HS-27A (cell line): ENCODE results near the gene GARNL3.

Source experiments
- DNase-seq: peaks from one replicate; pipeline ENCODE4 v3.0.0-alpha.2; 2012; ENCODE audit warnings: low read depth, missing footprints

The GARNL3 gene, protein sequence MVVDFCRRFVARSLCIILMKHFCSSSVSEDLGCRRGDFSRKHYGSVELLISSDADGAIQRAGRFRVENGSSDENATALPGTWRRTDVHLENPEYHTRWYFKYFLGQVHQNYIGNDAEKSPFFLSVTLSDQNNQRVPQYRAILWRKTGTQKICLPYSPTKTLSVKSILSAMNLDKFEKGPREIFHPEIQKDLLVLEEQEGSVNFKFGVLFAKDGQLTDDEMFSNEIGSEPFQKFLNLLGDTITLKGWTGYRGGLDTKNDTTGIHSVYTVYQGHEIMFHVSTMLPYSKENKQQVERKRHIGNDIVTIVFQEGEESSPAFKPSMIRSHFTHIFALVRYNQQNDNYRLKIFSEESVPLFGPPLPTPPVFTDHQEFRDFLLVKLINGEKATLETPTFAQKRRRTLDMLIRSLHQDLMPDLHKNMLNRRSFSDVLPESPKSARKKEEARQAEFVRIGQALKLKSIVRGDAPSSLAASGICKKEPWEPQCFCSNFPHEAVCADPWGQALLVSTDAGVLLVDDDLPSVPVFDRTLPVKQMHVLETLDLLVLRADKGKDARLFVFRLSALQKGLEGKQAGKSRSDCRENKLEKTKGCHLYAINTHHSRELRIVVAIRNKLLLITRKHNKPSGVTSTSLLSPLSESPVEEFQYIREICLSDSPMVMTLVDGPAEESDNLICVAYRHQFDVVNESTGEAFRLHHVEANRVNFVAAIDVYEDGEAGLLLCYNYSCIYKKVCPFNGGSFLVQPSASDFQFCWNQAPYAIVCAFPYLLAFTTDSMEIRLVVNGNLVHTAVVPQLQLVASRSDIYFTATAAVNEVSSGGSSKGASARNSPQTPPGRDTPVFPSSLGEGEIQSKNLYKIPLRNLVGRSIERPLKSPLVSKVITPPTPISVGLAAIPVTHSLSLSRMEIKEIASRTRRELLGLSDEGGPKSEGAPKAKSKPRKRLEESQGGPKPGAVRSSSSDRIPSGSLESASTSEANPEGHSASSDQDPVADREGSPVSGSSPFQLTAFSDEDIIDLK

DNA sequence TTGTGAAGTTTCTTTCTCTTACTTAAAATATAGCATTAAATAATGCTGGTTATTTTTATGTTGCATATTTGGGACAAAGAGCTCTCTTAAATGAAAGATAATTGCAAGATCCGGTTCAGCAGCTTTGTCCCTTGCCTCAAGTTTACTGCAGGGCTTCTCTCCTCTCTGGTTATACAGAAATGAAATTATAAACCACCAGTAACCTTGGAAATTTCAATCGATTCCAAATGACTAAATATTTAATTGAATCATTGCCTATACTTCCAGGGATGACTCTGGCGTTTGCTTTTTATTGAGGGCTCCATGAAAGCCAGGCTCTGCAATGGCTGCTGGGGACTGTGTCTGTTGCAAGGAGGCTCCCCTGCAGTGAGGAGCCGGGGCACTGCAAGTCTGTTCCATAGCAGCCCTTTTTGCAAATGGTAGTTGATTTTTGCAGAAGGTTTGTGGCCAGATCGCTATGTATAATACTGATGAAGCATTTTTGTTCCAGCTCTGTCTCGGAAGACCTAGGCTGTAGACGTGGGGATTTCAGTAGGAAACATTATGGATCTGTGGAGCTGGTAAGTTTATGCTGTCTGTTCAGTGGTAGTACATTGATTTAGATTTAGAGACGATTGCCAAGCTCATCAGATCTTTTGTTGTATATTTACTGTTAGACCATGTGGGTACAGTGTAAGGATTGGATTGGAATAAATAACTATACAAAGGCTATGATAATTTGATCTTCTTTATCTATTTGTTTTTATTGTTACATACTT is at the start of gene GARNL3:
GARNL3 (plus strand) TSS at position 313 of the 758 bp plus-strand sequence; CDS start at position 417, 104 bp downstream.
- DNase-seq, result no peak

DNA sequence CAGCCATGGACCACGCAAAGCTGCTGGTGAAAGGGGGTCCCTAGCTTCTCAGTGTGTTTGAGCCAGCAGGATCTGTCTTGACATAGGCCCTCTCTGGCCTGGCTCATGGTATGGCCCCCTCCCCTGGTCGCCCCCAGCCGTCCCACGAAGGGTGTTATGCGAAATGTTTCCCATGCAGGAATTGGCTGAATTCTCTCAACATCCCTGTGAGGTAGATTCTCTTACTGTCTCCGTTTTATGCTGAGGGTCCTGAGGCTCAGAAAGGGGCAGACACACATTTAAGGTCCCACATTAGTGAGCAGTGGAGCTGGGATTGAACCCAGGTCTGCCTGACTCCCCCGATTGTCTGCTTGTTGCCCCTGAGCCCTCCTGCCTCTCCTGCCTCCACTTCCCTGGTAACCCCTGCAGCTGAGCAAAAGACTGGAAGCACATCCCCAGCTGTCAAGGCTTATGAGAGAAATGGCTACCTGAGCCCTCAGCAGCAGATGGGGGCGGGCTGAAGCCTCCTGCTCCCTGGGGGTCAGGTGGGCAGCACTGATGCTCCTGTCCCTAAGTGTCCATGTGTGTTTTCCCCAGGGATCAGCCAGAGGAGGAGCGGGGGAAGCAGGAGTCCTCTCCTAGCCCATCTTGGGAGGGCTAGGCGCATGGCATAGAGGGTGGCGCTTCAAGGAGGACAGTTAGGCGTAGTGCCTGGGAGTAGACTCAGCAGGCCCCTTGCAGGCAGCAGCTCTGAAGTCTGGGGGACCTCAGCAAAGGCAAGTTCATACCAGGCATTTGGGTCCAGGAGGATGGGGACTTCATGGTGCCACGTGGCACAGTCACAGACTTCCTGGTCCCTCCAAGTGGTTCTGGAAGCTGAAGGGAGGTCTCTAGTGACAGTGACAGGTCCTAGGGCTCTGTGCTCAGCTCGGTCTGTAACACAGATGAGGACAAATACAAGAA is 49.0 kb upstream of the GARNL3 start:
- DNase-seq, result no peak

DNA sequence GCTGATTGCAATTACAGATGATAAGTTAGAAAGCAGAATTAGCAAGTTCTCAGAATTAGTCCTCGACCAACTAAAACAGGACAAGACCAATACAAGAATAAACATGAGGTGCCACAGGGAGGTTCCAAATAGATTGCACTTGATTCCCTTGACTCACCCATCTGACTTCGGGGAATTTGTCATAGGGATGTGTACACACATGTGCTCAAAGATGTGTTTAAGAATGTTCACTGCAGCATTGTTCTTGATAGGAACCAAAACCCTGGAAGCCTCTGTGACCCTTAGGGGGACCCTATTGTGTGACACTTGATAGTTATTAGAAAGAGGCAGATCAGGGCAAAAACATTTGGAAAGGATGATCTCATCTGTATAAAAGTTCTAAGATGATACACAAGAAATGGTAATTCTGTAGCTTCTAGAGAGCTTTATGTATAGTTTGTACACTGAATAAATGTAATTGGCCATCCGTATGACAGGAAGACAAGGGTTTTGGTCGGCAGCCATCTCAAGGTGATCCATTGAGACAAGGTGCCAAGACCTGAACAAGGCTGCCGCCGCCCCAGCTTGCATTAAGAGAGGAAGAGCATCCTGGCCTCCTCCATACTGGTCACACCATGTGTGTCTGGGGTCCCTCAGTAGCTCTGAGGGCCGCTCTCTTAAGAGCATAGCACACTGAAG is 48.2 kb upstream of the GARNL3 start:
- no peak for DNase-seq

DNA sequence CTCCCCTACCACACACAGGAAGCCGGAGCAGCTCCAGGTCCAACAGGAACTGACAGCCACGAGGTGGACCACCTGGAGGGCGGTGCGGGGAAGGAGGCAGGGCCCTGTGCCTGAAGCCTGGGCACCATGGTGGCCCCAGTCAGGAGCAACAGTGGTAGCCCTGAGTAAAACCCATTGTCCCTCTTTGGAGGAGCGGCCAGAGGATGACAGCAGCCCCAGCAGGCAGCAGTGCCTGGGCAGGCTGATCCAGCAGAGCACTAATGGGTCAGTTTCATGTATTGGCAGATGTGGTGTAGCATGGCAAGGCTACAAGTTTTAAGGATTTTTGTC is 47.7 kb upstream of the GARNL3 start:
- no peak for DNase-seq

DNA sequence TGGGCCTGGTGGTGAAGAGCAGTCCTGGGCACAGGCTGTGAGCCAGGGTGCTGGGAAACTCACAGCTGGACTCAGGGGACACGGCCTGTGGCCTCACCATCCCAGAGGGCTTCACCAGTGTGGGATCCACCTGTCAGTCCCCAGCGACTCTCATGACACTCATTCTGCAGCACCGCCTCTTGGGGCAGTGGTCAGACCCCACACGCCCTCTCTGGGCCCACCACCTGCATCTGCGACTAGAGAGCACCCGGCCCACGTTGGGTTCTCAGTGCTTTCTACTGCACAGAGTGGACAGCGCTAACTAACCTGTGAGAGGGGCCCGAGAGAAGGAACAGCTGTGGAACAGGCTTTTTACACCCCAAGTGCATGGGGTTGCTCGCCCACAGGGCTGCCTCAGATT is 45.8 kb upstream of the GARNL3 start:
- no peak for DNase-seq

DNA sequence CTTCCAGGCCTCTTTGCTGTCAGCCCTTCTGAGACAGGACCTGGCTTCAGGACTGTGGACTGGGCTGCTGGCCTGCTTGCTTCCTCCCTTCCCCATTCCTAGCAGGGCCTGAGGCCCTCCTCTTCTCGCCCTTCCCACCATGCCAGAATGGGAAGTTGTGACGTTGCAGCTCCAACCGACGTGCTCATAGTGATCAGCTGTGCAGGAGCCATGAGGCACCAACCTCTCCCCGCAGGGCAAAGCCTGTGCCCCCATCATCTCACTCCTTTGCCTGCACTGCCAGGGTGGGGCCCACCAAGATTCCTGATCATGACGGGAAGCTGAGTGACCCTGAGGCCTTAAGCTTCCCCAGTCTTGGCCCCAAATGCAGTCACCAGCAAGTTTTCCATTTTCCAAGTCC is 45.1 kb upstream of the GARNL3 start:
- DNase-seq, result no peak

DNA sequence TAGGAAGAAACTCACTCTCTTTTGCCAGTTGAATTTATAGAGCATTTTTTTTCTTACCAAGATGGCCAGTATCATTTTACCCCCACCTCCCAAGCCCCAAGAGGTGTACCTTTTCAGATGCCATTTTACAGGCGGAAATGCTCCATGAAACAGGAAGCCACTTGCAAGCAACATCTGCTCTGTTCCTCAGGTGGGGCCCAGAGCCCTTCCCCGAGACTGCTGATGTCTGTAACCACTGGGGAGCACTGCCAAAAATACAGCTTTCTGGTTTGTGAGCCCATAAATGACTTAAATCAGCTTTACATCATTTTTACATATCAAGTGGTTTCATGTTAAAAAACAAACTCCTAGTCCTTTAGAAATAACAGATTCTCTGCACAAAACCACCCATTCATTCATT is 42.9 kb upstream of the GARNL3 start:
- DNase-seq, result no peak

DNA sequence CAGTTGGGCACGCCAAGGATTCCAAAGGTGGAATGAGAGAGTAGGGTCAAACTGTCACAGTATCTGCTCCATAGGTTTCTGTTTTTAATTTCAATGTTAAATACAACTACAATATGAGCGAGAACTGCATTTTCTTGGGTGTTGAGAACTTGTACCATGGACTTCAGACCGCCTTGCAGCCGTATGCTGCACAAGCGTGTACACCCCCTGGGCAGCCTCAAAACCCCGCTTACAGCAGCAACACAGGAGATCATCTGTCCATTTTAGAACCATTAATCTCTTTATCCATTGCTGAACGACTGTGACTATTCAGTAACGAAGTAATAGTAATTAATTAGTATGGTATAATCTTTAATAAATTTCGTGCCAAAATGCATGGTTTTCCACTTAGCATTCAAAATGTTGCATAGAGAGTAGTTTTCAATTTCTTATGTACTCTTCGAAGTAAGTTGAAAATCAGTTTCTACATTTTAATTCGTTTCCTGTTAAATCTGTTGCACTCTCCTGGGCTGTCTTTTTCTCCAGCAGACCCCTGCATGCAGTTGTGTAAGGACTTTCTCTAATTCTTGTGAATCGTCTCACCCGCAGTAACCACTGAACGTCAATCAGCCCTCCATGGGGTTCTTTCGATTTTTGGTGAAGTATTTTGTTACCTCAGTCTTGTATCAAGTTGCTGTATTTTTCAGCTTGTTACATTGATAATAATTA is 42.0 kb upstream of the GARNL3 start:
- DNase-seq, result no peak

DNA sequence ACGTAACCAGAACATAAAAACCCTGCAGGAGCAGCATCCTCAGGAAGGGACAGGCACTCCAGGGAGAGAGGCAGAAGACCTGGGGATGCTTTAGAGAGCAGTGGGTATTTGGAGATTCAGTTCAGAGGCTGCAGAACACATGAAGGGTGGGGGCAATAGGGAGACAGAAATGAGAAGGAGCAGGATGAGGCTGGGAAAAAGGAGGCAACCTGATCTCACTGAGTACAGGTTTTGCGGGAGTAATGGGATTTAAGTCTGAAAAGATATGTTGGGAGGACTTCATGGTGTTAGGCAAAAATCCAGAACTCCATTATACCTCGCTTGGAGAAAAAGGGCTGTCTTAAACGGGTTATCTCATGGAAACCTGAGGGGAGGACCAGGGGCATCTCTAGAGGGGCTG is 41.3 kb upstream of the GARNL3 start:
- DNase-seq, result no peak

DNA sequence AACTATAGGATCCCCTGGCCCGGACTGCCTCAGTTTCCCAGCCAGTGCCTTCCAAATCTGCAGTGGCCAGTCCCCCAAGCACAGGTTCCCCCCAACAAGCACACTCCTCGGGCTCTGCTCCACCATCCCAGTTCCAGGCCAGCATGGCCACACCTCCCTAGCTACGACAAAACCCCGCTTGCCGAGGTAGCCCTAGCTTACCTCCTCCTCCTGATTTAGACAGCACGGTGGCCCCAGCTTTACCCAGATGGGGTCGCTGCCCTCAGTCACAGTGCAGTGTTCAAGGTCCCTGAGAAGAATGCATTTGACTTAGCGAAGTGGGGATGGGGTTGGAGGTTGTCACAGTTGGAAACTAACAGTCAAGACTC is 40.8 kb upstream of the GARNL3 start:
- no peak for DNase-seq

DNA sequence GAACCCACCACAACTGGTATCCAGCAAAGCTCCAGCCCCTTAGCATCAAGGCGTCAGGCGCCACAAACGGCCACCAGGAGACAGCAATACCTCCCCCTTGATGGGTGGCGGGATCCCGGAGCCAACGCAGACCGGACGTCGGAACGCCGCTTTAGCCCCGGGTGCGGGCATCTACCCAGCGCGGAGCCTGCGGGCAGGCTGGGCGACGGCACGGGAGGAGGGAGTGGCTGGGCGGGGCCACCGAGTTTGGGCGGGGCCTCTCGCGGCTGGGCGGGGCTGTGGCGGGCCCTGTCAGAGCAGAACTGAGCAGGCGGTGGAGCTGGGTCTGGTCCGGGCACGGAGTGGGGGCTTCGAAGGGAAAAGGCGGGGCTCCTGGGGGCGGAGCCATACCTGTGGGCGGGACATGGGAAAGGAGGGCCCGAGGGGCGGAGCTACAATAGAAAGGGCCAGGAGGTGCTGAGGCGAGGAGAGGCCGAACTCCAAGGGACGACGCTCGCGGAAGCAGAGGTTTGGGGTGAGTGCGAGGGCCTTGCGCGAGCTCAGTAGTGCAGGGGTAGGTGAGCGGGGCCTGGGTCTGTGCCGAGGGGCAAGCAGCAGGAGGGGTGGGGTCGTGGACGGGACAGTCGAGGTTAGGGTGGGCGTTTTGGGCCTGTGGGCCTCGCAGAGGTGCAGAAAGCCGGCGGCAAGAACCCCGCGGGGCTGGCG is 40.2 kb upstream of the GARNL3 start:
- no peak for DNase-seq

DNA sequence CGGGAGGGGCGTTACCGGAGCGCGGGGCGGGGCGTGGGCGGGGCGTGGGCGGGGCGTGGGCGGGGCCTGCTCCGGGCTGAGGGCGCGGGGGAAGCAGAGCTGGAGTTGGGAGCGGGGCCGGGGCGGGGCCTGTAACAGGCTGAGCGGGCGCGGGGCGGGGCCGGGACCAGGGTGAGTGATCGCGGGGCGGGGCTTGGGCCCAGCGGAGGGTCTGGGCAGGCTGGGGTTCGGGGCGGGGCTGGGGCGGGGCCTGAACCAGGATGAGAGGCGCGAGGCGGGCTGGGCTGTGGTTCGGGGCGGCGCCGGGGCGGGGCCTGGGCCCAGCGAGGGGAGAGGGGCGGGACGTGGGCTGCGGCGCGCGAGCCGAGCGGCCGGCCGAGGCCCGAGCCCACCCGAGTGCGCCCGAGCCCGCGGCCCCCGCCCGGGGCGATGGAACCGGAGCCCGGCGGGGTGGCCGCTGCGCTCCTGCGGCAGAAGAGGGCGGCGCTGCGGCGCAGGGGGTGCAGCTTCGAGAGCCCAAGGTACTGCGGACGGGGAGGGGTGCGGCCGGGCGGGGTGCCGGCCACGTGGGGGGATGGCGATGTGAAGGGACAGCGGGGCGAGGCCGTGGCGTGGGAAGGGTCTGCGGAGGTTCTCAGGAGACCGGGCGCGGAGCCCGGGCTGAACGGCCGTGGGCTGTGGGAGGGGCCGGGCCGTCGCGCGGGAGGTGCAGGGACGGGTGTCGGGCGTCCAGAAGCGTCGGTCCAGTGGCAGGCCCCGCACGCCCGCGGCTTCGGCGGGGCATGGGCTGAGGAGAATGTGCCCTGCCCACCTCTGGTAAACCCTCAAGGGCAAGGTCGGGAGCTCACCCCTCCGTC is 39.5 kb upstream of the GARNL3 start:
- DNase-seq, result no peak

DNA sequence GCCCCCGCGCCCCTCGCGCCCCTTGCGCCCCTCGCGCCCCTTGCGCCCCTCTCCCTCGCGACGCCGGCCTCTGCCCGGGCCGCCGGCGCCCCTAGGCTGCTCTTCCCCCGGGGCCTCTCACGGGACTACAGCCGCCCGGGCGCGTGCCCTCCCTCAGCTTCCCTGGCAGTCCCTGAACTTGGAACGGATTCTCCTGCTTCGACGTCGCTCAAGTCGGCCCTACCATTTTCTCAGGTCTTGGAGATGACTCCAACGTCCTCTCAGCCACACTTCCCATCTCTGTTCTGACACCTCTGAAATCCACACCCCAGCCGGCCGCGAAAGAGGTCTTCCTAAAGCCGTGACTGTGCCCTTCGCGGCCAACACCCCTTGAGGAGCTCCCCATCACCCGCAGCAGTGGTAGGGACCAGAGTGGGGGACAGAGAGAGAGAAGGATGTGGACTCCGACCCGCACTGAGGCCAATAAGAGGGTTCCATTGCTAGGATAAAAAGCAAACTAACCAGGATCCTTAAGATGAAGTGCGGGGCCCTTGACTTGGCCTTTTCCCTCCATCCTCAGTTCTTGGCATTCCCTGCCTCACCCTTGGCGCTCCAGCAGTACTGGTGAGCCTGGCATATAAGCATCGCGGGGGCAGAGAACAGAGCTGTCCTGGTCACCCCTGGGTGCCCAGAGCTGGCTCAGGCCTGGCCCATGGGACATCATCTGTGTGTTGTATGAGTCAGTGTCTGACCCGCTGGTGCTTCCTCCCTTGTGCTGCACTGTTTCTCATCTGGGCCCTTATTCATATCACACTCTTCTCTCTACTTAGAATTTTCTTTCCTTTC is 38.6 kb upstream of the GARNL3 start:
- no peak for DNase-seq

DNA sequence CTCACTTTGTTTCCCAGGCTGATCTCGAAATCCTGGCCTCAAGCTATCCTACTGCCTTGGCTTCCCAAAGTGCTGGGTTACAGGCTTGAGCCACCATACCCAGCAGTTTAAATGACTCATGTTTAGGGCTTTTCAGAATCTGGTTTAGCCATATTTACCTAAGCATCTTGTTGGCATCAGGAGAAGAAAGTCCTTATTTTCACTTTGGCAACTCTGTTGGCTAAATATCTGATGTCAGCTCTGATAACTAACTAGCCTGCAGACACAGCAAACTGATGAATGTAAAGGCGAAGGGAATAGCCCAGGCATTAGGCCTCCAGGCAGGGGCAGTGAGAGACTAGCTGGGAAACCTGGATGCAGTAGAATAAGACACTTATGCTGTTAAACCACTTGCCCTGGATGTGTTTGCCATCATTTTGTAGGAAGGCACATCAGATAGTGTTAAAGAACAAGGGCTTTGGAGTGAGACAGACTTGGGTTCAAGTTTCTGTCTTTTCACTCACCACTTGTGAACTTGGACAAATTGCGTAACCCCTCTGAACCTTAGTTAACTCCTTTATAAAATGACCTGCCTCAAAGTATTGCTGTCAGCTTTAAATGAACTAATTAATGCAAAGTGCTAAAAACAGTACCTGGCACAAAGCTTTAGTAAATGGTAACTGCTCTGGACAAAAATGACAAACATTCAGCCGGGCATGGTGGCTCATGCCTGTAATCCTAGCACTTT is 34.7 kb upstream of the GARNL3 start:
- DNase-seq, result no peak

DNA sequence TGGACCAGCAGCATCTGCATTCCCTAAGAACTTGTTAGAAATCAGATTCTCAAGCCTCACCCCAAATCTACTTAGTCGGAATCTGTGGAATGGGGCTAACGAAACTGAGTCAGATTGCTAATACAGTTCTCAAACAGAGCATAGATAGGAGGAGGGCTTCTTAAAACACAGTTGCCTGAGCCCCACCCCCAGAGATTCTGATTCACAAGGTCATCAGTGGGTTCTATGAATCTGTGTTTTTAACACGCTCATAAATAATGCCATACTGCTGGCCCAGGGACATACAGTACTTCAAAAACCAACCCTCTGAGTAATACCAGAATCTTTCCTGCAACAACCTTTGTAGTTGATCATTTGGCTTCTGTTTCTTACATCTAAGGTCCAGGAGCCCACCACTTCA is 32.9 kb upstream of the GARNL3 start:
- no peak for DNase-seq

DNA sequence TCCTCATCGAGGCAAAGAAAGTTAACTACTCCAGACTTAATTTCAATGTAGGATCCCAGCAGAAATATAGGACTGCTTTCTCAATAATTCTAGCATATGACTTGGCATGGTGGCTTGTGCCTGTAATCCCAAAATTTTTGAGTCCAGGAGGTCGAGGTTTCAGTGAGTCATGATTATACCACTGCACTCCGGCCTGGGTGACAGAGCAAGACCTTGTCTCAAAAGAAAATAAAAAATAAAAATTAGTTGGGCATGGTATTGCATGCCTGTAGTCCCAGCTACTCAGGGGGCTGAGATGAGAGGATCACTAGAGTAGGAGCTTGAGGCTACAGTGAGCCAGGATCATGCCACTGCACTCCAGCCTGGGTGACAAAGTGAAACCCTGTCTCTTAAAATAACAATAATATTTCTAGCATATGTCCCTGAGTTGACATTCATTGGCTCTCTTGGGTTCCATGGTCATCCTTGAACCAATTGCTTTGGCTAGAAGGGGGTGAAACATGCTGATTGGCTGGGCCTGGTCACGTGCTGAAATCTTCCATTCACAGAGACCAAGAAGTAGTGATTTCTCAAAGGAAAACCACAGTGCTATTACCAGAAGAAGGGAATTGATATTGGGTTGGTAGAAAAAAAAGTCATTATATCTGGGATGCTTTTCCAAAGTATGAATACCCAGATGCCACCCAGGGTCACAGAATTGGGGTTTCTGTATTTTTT is 31.6 kb upstream of the GARNL3 start:
- DNase-seq, result no peak
